ENCODE results near the gene TRAPPC3. TPM values are rescaled to one million over a fixed set of nuclear protein-coding genes. Genes with fewer than 3 reads are reported as not detected.

Gene TRAPPC3
- total RNA-seq, 4 donors from 2014 or later: 76.3 to 104 (median 83.2) TPM

- no peak for TF ChIP-seq CTCF (IDR thresholded peaks at IDR 0.05)
- ATAC-seq (ENCODE audit: low FRiP score) (no peak), DNase-seq (ENCODE audit: low spot score) (no peak)
Measured at GRCh38 chr1:36137226-36137625, 12.1 kb downstream of the TRAPPC3 start.

GRCh38 chr1:36136535-36136934, 12.8 kb downstream of the TRAPPC3 start:
- TF ChIP-seq CTCF (IDR thresholded peaks at IDR 0.05): no peak
- ATAC-seq (ENCODE audit: low FRiP score) (peak; percentile 58), DNase-seq (ENCODE audit: low spot score) (no peak)

- ATAC-seq (ENCODE audit: low FRiP score): no peak
- DNase-seq (ENCODE audit: low spot score): no peak
- TF ChIP-seq CTCF (IDR thresholded peaks at IDR 0.05): no peak
Measured at GRCh38 chr1:36135796-36136195, 13.5 kb downstream of the TRAPPC3 start.

- ATAC-seq (ENCODE audit: low FRiP score) (no peak), DNase-seq (ENCODE audit: low spot score) (no peak)
- no peak for TF ChIP-seq CTCF (IDR thresholded peaks at IDR 0.05)
Measured at GRCh38 chr1:36135330-36135667, 14.0 kb downstream of the TRAPPC3 start.

- ATAC-seq (ENCODE audit: low FRiP score): peak; percentile 61
- no peak for DNase-seq (ENCODE audit: low spot score)
- TF ChIP-seq CTCF (IDR thresholded peaks at IDR 0.05): peak in 1 of 3 donors; percentile 33
Measured at GRCh38 chr1:36134505-36135329, 14.6 kb downstream of the TRAPPC3 start.

- DNase-seq (ENCODE audit: low spot score) (no peak), ATAC-seq (ENCODE audit: low FRiP score) (no peak)
- no peak for TF ChIP-seq CTCF (IDR thresholded peaks at IDR 0.05)
Measured at GRCh38 chr1:36134031-36134430, 15.3 kb downstream of the TRAPPC3 start.

- ATAC-seq (ENCODE audit: low FRiP score) (peak; percentile 87), DNase-seq (ENCODE audit: low spot score) (peak; percentile 70)
- no peak for TF ChIP-seq CTCF (IDR thresholded peaks at IDR 0.05)
Measured at GRCh38 chr1:36133484-36133883, 15.8 kb downstream of the TRAPPC3 start.
